ENCODE results near the gene WLS. TPM values are rescaled to one million over a fixed set of nuclear protein-coding genes. Genes with fewer than 3 reads are reported as not detected.
"Not testable (repeated sequence)": the region's sequence is repeated elsewhere in the genome, so short reads cannot be mapped to it uniquely, and the experiment has no call there.

The WLS gene
- total and polyA plus RNA-seq, 12 donors, result 31.7 to 123 (median 101) TPM

GRCh38 chr1:68269637-68270430 is 37.5 kb upstream of the WLS start:
- peaks cover 0 to 6% (median 0%) of the 10 kb centered on the region in 9 donors for H3K4me1 ChIP-seq
- H3K4me3 ChIP-seq, result no peak overlapping the region
- TF ChIP-seq CTCF (IDR thresholded peaks at IDR 0.05), result no peak
- H3K27ac ChIP-seq, result no peak overlapping the region
- H3K36me3 ChIP-seq, result no peaks in the 10 kb centered on the region
- no peaks in the 10 kb centered on the region for H3K9me3 ChIP-seq
- 74 to 78% methylated on average over 3 of the region's 3 CpGs for WGBS, 2 donors
- DNase-seq (no peak), ATAC-seq (no peak)
- intact Hi-C loops (cut with DNase I), result no loop called here
- H3K27me3 ChIP-seq, result no peaks in the 10 kb centered on the region

- H3K4me3 ChIP-seq, result no peak overlapping the region
- H3K27me3 ChIP-seq, result no peaks in the 10 kb centered on the region
- TF ChIP-seq CTCF (IDR thresholded peaks at IDR 0.05), result no peak
- H3K4me1 ChIP-seq, result peaks cover 0 to 6% (median 0%) of the 10 kb centered on the region in 9 donors
- DNase-seq (no peak), ATAC-seq (no peak)
- H3K9me3 ChIP-seq, result no peaks in the 10 kb centered on the region
- WGBS, 2 donors, result 83 to 84% methylated on average over 4 of the region's 4 CpGs
- intact Hi-C loops (cut with DNase I), result no loop called here
- H3K36me3 ChIP-seq, result no peaks in the 10 kb centered on the region
- no peak overlapping the region for H3K27ac ChIP-seq
These were observed 36.7 kb upstream of the WLS start for GRCh38 chr1:68268896-68269483.

- H3K27me3 ChIP-seq; DNase-seq; ATAC-seq; H3K4me1 ChIP-seq; H3K36me3 ChIP-seq; H3K4me3 ChIP-seq; H3K27ac ChIP-seq; intact Hi-C loops (cut with DNase I): not testable (repeated sequence)
- 74 to 81% methylated on average over 5 of the region's 5 CpGs for WGBS, 2 donors
- H3K9me3 ChIP-seq, result peaks cover 0 to 12% (median 0%) of the 10 kb centered on the region in 11 donors
These were observed 24.5 kb upstream of the WLS start for GRCh38 chr1:68256824-68257223.

GRCh38 chr1:68255301-68255700 is 23.0 kb upstream of the WLS start:
- Histone ChIP-seq H3K4me3 (no peak overlapping the region), H3K27ac (no peak overlapping the region), H3K9me3 (peaks cover 0 to 23% (median 0%) of the 10 kb centered on the region in 11 donors), H3K36me3 (no peaks in the 10 kb centered on the region), H3K27me3 (no peaks in the 10 kb centered on the region), H3K4me1 (peaks cover 0 to 6% (median 0%) of the 10 kb centered on the region in 9 donors)
- intact Hi-C loops (cut with DNase I), result no loop called here
- TF ChIP-seq CTCF (IDR thresholded peaks at IDR 0.05), result no peak
- ATAC-seq, result no peak
- no peak for DNase-seq
- WGBS, 2 donors, result 90 to 92% methylated on average over 3 of the region's 3 CpGs
